GM21390 (cell line): ENCODE results near the gene DBP.

Source experiments
- ATAC-seq: cut with Tn5 transposase; IDR thresholded peaks from one replicate; pipeline ENCODE4 v1.9.1; 2021; ENCODE audit not compliant: unreplicated experiment

Gene DBP

DNA sequence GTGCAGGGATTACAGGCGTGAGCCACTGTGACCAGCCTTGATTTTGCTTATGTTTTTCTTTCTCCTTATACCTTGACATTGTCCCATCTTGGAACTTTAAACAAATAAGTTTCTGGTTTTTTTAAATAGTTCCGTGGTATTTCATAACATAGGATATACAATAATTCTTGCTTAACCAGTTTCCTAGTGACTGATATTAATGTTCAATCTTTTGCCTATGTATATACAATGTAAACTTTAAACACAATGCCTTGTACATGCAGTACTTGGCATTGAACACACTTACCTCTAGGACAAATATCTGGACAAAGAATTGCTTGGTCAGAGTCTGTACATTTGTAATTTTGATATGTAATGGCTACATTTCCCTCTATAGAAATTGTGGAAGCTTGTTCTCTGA is 55.0 kb downstream of the DBP start:
- ATAC-seq = no peak
